Bronchus fibroblast of lung (primary cell): ENCODE measurements around the gene PSMD2. TPM values are rescaled to one million over a fixed set of nuclear protein-coding genes. Genes with fewer than 3 reads are reported as not detected.

Experiments
- total RNA-seq: library from RNA; depleted of rRNA; stranded (reverse); fragments of >200 nt; gene quantifications from 2 replicates; pipeline ENCODE4 v1.2.3, GENCODE V29; 2015

PSMD2 gene
- total RNA-seq: 508 and 570 TPM in 2 replicates

DNA sequence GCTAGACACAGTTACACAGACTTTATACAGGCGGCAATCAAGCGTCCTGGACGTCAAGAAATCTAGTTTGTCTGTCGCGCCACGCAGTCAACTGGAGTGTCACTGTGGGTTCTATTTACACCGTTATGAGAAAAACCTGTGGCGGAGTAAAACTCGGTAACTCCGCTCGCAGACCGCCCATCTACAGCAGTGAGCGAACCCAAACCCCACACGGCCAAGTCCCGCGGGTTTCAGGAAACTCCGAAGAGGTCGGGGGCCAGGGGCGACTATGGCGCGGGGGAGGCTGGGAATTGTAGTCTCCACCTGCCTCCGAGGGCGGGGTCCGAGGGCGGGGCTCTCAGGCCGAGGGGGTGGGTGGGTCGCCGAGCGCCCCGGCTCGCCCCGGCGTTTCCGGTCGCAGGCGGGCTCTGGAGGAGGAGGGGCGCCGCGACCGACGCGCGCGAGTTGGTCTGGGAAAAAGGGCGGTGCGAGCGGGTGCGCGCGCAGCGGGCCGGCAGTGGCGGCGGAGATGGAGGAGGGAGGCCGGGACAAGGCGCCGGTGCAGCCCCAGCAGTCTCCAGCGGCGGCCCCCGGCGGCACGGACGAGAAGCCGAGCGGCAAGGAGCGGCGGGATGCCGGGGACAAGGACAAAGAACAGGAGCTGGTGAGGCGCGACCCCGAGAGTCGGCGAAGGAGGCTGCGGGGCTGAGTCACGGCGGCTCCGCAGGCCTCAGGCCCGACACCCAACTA, at the start of gene PSMD2:
Gene PSMD2 (plus strand): TSS at position 483 of the 729 bp plus-strand sequence. CDS start 26 bp downstream, at position 509.

GRCh38 chr3:184249412-184250166, 49.5 kb upstream of the PSMD2 start, which contains the start of gene EEF1AKMT4:
Gene EEF1AKMT4 (plus strand): TSS chr3:184249672. CDS start chr3:184249695, 23 bp downstream.

DNA sequence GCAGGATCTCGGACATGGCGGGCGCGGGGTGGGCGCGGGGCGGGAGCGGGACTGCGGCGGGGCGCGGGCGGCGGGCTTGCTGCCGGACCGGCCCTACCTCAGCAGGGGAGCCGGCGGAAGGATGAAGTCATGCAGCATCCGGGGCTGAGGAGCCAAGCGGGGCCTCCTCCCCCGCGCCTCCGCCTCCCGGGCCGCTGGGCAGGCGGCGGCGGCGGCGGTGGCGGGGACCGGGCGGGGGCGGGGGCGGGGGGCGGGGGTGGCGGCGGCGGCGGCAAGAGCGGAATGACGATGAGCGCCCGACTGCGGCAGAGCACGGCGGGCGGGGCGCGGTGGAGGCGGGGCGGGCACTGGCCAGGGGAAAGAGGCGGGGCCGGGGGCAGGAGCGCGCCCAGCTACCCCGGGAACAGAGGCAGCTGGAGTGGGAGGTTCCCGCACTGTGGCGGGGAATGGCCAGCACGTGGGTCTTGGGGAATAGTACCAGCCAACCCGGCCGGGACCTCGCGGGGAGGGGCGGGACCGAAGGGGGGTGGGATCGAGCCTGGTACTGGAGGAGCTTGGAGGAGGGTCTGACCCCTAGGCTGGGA, 37.7 kb upstream of the PSMD2 start, which contains the start of gene CAMK2N2:
Gene CAMK2N2 (minus strand): TSS at position 284 of the 584 bp plus-strand sequence. CDS start 268 bp downstream, at position 16.

DNA sequence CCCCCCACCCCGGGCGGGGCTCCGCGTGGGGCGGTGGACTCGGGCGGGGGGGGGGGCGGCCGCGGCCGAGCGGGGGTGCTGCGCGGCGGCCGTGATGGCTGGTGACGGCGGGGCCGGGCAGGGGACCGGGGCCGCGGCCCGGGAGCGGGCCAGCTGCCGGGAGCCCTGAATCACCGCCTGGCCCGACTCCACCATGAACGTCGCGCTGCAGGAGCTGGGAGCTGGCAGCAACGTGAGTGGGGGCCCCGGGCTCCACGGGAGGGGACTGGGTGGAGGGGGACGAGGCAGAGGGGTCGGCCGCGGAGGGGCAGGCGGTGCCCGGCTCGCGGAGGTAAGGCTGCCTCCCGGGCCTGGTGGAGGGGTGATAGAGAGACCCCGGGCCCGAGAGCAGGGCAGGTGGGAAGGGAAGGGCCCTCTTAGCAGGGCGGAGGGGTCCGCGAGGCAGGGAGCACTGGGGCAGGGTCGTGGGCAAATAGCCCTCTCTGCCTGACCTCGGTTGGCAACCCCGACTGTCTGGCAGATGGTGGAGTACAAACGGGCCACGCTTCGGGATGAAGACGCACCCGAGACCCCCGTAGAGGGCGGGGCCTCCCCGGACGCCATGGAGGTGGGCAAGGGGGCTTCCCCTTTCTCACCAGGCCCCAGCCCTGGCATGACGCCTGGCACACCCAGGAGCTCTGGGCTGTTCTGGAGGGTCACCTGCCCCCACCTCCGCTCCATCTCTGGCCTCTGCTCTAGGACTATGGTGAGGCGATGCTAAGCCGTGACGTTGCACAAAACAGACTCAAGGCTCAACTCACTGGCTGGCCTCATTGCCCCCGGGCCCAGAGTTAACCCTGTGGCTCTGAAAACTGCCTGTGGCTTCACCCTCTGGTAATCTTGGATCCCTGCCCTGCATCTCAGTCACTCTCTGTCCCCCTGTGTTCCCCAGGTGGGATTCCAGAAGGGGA, 22.8 kb upstream of the PSMD2 start, which contains the start of gene ECE2:
Gene ECE2 (plus strand): TSS at position 62 of the 950 bp plus-strand sequence. CDS start 132 bp downstream, at position 194.

DNA sequence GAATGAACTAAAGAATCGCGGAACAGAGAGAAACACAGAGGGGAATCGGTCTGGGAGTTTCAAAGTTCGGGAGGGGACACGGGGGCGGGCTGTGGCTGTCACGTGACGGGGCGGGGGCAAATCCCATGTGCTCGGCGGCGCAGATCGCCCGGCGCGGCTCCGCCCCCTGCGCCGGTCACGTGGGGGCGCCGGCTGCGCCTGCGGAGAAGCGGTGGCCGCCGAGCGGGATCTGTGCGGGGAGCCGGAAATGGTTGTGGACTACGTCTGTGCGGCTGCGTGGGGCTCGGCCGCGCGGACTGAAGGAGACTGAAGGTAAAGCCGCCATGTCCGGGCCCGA, 15.3 kb downstream of the PSMD2 start, which contains the start of gene EIF4G1:
Gene EIF4G1 (plus strand): TSS at position 244 of the 337 bp plus-strand sequence. CDS start 1,191 bp downstream, outside the sequence.

GRCh38 chr3:184337399-184337714, 38.3 kb downstream of the PSMD2 start, which contains the start of gene FAM131A:
Gene FAM131A (plus strand): TSS chr3:184337600. CDS start chr3:184337631, 31 bp downstream.

Other genes starting within 250 kb of the PSMD2 start
- gene HTR3C, start 246.2 kb upstream of the PSMD2 start, total RNA-seq: not detected in 2 replicates
- gene HTR3E, start 202.2 kb upstream of the PSMD2 start, total RNA-seq: not detected in 2 replicates
- gene EIF2B5, start 163.9 kb upstream of the PSMD2 start, total RNA-seq: 24.4 and 28.9 TPM in 2 replicates
- 25.4 and 28.2 TPM in 2 replicates for gene DVL3, start 143.9 kb upstream of the PSMD2 start, total RNA-seq
- gene AP2M1, start 124.4 kb upstream of the PSMD2 start, total RNA-seq: 351 and 403 TPM in 2 replicates
- 29.9 and 49.9 TPM in 2 replicates for gene ABCF3, start 113.0 kb upstream of the PSMD2 start, total RNA-seq
- not detected in 2 replicates for gene VWA5B2, start 69.7 kb upstream of the PSMD2 start, total RNA-seq
- 51.6 and 60.2 TPM in 2 replicates for gene ALG3, start 50.3 kb upstream of the PSMD2 start, total RNA-seq
- gene EEF1AKMT4, start 49.6 kb upstream of the PSMD2 start, total RNA-seq: 3.0 and 5.2 TPM in 2 replicates
- not detected in 2 replicates for gene CAMK2N2, start 37.7 kb upstream of the PSMD2 start, total RNA-seq
- gene ECE2, start 23.2 kb upstream of the PSMD2 start, total RNA-seq: not detected in 2 replicates
- 375 and 377 TPM in 2 replicates for gene EIF4G1, start 15.4 kb downstream of the PSMD2 start, total RNA-seq
- 21.6 and 23.5 TPM in 2 replicates for gene FAM131A, start 38.4 kb downstream of the PSMD2 start, total RNA-seq
- gene CLCN2, start 62.4 kb downstream of the PSMD2 start, total RNA-seq: 2.2 and 3.4 TPM in 2 replicates
- gene POLR2H, start 62.5 kb downstream of the PSMD2 start, total RNA-seq: 100 and 107 TPM in 2 replicates
- gene THPO, start 79.0 kb downstream of the PSMD2 start, total RNA-seq: not detected in 2 replicates
- 0.17 and 0.30 TPM in 2 replicates for gene CHRD, start 80.8 kb downstream of the PSMD2 start, total RNA-seq